SH-SY5Y (cell line): ENCODE data around the gene CCL21.

Source experiments
- GATA2 ChIP-seq: IDR thresholded peaks from 2 replicates; pipeline ENCODE4 v1.6.1; 2011; ENCODE audit warnings: mild to moderate bottlenecking, low read depth, low read length
- GATA3 ChIP-seq: IDR thresholded peaks from 2 replicates; pipeline ENCODE4 v1.6.1; 2011; ENCODE audit warnings: low read depth, mild to moderate bottlenecking, low read length, moderate library complexity

- no peak for TF ChIP-seq GATA2
- no peak for TF ChIP-seq GATA3
Observed at GRCh38 chr9:34689512-34689911, 20.4 kb downstream of the CCL21 start.
